H9 (cell line): Measurements from ENCODE around the gene COLEC12. TPM values are rescaled to one million over a fixed set of nuclear protein-coding genes. Genes with fewer than 3 reads are reported as not detected.

Source experiments
- DNase-seq: peaks from one replicate; pipeline ENCODE4 v3.0.0-alpha.2; 2017
- H2AFZ ChIP-seq: one replicate; pipeline ENCODE4 v1.6.1; 2013; ENCODE audit warnings: mild to moderate bottlenecking, low read length, control low read depth, moderate library complexity
- H2AK5ac ChIP-seq: 2 replicates; pipeline ENCODE4 v1.6.1; 2013; ENCODE audit warnings: low read length, control low read depth, mixed read lengths; ENCODE audit not compliant: insufficient read length
- H2BK120ac ChIP-seq: one replicate; pipeline ENCODE4 v1.6.1; 2013; ENCODE audit warnings: low read depth, mild to moderate bottlenecking, low read length, control low read depth, inconsistent platforms; ENCODE audit not compliant: poor library complexity, severe bottlenecking
- H2BK12ac ChIP-seq: 2 replicates; pipeline ENCODE4 v1.6.1; 2013; ENCODE audit warnings: low read length, control low read depth, mixed read lengths, low read depth; ENCODE audit not compliant: insufficient read length
- H2BK15ac ChIP-seq: 2 replicates; pipeline ENCODE4 v1.6.1; 2013; ENCODE audit warnings: low read depth, low read length, control low read depth
- H2BK20ac ChIP-seq: one replicate; pipeline ENCODE4 v1.6.1; 2013; ENCODE audit warnings: low read depth, mild to moderate bottlenecking, low read length, control low read depth, inconsistent platforms; ENCODE audit not compliant: poor library complexity, severe bottlenecking
- H2BK5ac ChIP-seq: 2 replicates; pipeline ENCODE4 v1.6.1; 2013; ENCODE audit warnings: low read length, control low read depth, mixed read lengths; ENCODE audit not compliant: insufficient read length
- H3K14ac ChIP-seq: 2 replicates; pipeline ENCODE4 v1.6.1; 2013; ENCODE audit warnings: low read length, control low read depth; ENCODE audit not compliant: insufficient read depth
- H3K18ac ChIP-seq: 2 replicates; pipeline ENCODE4 v1.6.1; 2013; ENCODE audit warnings: low read depth, mild to moderate bottlenecking, mixed read lengths, low read length, control low read depth; ENCODE audit not compliant: insufficient read length
- H3K23ac ChIP-seq: 2 replicates; pipeline ENCODE4 v1.6.1; 2013; ENCODE audit warnings: low read length, control low read depth, mixed read lengths, low read depth; ENCODE audit not compliant: insufficient read length
- H3K23me2 ChIP-seq: 2 replicates; pipeline ENCODE4 v1.6.1; 2013; ENCODE audit warnings: low read depth, mild to moderate bottlenecking, mixed read lengths, low read length, control low read depth; ENCODE audit not compliant: insufficient read length, poor library complexity, severe bottlenecking
- H3K27ac ChIP-seq: 2 replicates; pipeline ENCODE4 v1.5.1; 2013; ENCODE audit warnings: low read length, control low read depth, mixed read lengths, low read depth; ENCODE audit not compliant: insufficient read length
- H3K27me3 ChIP-seq: 2 replicates; pipeline ENCODE4 v1.6.1; 2013; ENCODE audit warnings: low read length, control low read depth, inconsistent platforms; ENCODE audit not compliant: insufficient read depth
- H3K4ac ChIP-seq: 2 replicates; pipeline ENCODE4 v1.6.1; 2013; ENCODE audit warnings: low read depth, mild to moderate bottlenecking, control low read depth, inconsistent platforms, low read length, moderate library complexity
- H3K4me1 ChIP-seq: 2 replicates; pipeline ENCODE4 v1.6.1; 2013; ENCODE audit warnings: low read length, control low read depth, inconsistent platforms; ENCODE audit not compliant: insufficient read depth
- H3K4me2 ChIP-seq: 2 replicates; pipeline ENCODE4 v1.6.1; 2013; ENCODE audit warnings: low read length, control low read depth, mixed read lengths; ENCODE audit not compliant: insufficient read length, insufficient read depth
- H3K56ac ChIP-seq: 2 replicates; pipeline ENCODE4 v1.6.1; 2013; ENCODE audit warnings: low read depth, mild to moderate bottlenecking, mixed read lengths, low read length, control low read depth; ENCODE audit not compliant: insufficient read length
- H3K79me1 ChIP-seq: 2 replicates; pipeline ENCODE4 v1.6.1; 2013; ENCODE audit warnings: low read depth, mild to moderate bottlenecking, moderate library complexity, low read length, control low read depth, inconsistent platforms; ENCODE audit not compliant: insufficient read depth, poor library complexity, severe bottlenecking
- H3K79me2 ChIP-seq: 2 replicates; pipeline ENCODE4 v1.6.1; 2013; ENCODE audit warnings: low read length, control low read depth, inconsistent platforms; ENCODE audit not compliant: insufficient read depth
- H3K9ac ChIP-seq: 2 replicates; pipeline ENCODE4 v1.6.1; 2013; ENCODE audit warnings: low read length, control low read depth, mixed read lengths; ENCODE audit not compliant: insufficient read length; ENCODE audit errors: extremely low read depth
- H3K9me3 ChIP-seq: one replicate; pipeline ENCODE4 v1.6.1; 2013; ENCODE audit warnings: low read depth, low read length, inconsistent platforms; ENCODE audit not compliant: control insufficient read depth
- H3T11ph ChIP-seq: one replicate; pipeline ENCODE4 v1.6.1; 2013; ENCODE audit warnings: mild to moderate bottlenecking, low read length, control low read depth, inconsistent platforms
- H4K20me1 ChIP-seq: one replicate; pipeline ENCODE4 v1.6.1; 2013; ENCODE audit not compliant: control insufficient read depth, insufficient read length, insufficient read depth
- H4K5ac ChIP-seq: 2 replicates; pipeline ENCODE4 v1.6.1; 2013; ENCODE audit warnings: low read depth, mild to moderate bottlenecking, mixed read lengths, low read length, control low read depth; ENCODE audit not compliant: insufficient read length
- H4K8ac ChIP-seq: replicated peaks from 2 replicates; pipeline ENCODE4 v1.6.1; 2013; ENCODE audit warnings: low read length, control low read depth, mixed read lengths, low read depth; ENCODE audit not compliant: insufficient read length
- H4K91ac ChIP-seq: 2 replicates; pipeline ENCODE4 v1.6.1; 2013; ENCODE audit warnings: low read depth, mild to moderate bottlenecking, moderate library complexity, mixed read lengths, low read length, control low read depth; ENCODE audit not compliant: insufficient read length
- H3K27ac Mint-ChIP-seq, 3 experiments: 2 replicates in 2 of 3; 3 replicates in 1 of 3; pipeline ENCODE4 v1.8.0; 2020 to 2021; ENCODE audit warnings: mixed read lengths in 3 of 3, mild to moderate bottlenecking in 1 of 3, moderate library complexity in 1 of 3
- H3K27me3 Mint-ChIP-seq: 2 replicates; pipeline ENCODE4 v1.8.0; 2021; ENCODE audit warnings: low read depth, mild to moderate bottlenecking, moderate library complexity, mixed read lengths
- H3K36me3 Mint-ChIP-seq, 3 experiments: 2 replicates in 2 of 3; 3 replicates in 1 of 3; pipeline ENCODE4 v1.8.0; 2020 to 2021; ENCODE audit warnings: low read depth in 3 of 3, mixed read lengths in 3 of 3; ENCODE audit not compliant: insufficient read depth in 1 of 3
- H3K4me1 Mint-ChIP-seq, 2 experiments: 2 replicates each; pipeline ENCODE4 v1.8.0; 2020; ENCODE audit warnings: mixed read lengths in 2 of 2
- H3K4me3 Mint-ChIP-seq, 2 experiments: 2 replicates in 1 of 2; 3 replicates in 1 of 2; pipeline ENCODE4 v1.8.0; 2020 to 2021; ENCODE audit warnings: mild to moderate bottlenecking in 2 of 2, mixed read lengths in 2 of 2, moderate library complexity in 1 of 2
- H3K9me3 Mint-ChIP-seq, 2 experiments: 2 replicates in 1 of 2; 3 replicates in 1 of 2; pipeline ENCODE4 v1.8.0; 2020; ENCODE audit warnings: mild to moderate bottlenecking in 2 of 2, mixed read lengths in 2 of 2, moderate library complexity in 1 of 2
- WGBS: extraction: QIAGEN DNeasy Blood & Tissue Kit; methylation state at CpG from one replicate; pipeline ENCODE4 v1.1.7; 2013; ENCODE audit warnings: missing lambda C conversion rate, low lambda C conversion rate, mixed read lengths; ENCODE audit not compliant: insufficient read length; ENCODE audit errors: extremely low coverage; 5-methylcytosine and 5-hydroxymethylcytosine counted together
- total RNA-seq: library from RNA; stranded (reverse); gene quantifications from 2 replicates; pipeline ENCODE4 v1.2.1, GENCODE V29; 2021
- TF ChIP-seq, protein P1 (sequence below): fragments of 200-600 bp; sonication (generic); conservative IDR thresholded peaks from 3 replicates; pipeline ENCODE4 v1.8.0; 2021; ENCODE audit warnings: antibody characterized with exemption, mild to moderate bottlenecking

COLEC12 gene
- total RNA-seq, 1 experiment from 2014 or later = 0.70 TPM

DNA sequence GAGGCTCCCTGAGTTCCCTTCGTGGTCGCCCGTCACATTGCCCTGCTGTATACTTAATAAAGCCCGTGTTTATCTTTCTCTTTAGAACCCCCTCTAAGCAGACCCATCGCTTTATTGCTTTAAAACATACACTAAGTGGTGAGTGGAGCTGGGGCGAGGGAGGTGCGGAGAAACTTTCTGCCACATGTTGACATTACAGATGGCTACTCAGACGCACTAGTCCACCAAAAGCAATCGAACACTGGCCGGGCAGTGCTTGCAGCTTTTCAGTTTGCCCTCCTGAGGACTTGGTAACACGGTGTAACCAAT lies 859 bp upstream of the COLEC12 start:
- H2AFZ ChIP-seq = no peak overlapping the region
- no peak overlapping the region; the same call in 1 of the 2 replicates for H3K14ac ChIP-seq
- no peak overlapping the region for H4K91ac ChIP-seq
- no peak overlapping the region for H3K27ac Mint-ChIP-seq
- H2BK15ac ChIP-seq = no peak overlapping the region
- WGBS = no CpG with 5 or more reads among the region's 11 CpGs
- TF ChIP-seq, protein P1, sequence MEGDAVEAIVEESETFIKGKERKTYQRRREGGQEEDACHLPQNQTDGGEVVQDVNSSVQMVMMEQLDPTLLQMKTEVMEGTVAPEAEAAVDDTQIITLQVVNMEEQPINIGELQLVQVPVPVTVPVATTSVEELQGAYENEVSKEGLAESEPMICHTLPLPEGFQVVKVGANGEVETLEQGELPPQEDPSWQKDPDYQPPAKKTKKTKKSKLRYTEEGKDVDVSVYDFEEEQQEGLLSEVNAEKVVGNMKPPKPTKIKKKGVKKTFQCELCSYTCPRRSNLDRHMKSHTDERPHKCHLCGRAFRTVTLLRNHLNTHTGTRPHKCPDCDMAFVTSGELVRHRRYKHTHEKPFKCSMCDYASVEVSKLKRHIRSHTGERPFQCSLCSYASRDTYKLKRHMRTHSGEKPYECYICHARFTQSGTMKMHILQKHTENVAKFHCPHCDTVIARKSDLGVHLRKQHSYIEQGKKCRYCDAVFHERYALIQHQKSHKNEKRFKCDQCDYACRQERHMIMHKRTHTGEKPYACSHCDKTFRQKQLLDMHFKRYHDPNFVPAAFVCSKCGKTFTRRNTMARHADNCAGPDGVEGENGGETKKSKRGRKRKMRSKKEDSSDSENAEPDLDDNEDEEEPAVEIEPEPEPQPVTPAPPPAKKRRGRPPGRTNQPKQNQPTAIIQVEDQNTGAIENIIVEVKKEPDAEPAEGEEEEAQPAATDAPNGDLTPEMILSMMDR = no peak
- peaks cover 24% of the 10 kb centered on the region in 2 experiments for H3K4me1 Mint-ChIP-seq
- peak overlapping the region; percentile 76 to 92 for H3K4me3 Mint-ChIP-seq
- H3K27me3 Mint-ChIP-seq = peaks cover 86% of the 10 kb centered on the region
- peaks cover 18% of the 10 kb centered on the region for H3K23me2 ChIP-seq
- no peaks in the 10 kb centered on the region for H3K9me3 Mint-ChIP-seq
- no peak overlapping the region for H3K4ac ChIP-seq
- H3K18ac ChIP-seq = no peak overlapping the region
- H3T11ph ChIP-seq = no peak overlapping the region
- DNase-seq = no peak
- H4K5ac ChIP-seq = no peak overlapping the region
- no peaks in the 10 kb centered on the region for H3K79me2 ChIP-seq
- no peak overlapping the region for H2BK20ac ChIP-seq
- no peak overlapping the region for H4K8ac ChIP-seq
- H2BK5ac ChIP-seq = no peak overlapping the region
- no peaks in the 10 kb centered on the region for H3K79me1 ChIP-seq
- no peak overlapping the region for H2AK5ac ChIP-seq
- no peaks in the 10 kb centered on the region for H3K4me1 ChIP-seq
- H3K4me2 ChIP-seq = peak overlapping the region; percentile 91
- H3K27me3 ChIP-seq = peaks cover 28% of the 10 kb centered on the region; the same call in 1 of the 2 replicates
- H3K36me3 Mint-ChIP-seq = no peaks in the 10 kb centered on the region; a peak in 2 of 7 replicates
- H2BK12ac ChIP-seq = no peak overlapping the region
- no peak overlapping the region for H2BK120ac ChIP-seq
- no peak overlapping the region for H3K23ac ChIP-seq
- H4K20me1 ChIP-seq = no peaks in the 10 kb centered on the region
- no peaks in the 10 kb centered on the region for H3K9me3 ChIP-seq
- no peak overlapping the region for H3K56ac ChIP-seq
- H3K9ac ChIP-seq = no peak overlapping the region
- H3K27ac ChIP-seq = no peak overlapping the region
